Calu3 (cell line): ENCODE measurements around the gene LIPC. TPM values are rescaled to one million over a fixed set of nuclear protein-coding genes. Genes with fewer than 3 reads are reported as not detected.

ENCODE experiments used
- BruUV-seq: library from RNA; stranded (reverse); fragments of 400-500 nt; replicated peaks from 2 replicates; lab custom pipeline; 2021; lab: Mats Ljungman, UMichigan
- CTCF ChIA-PET: fragments of 300-600 bp; sonication (Branson Sonifier 250); formaldehyde crosslinking; loops from one replicate; lab custom pipeline; 2022; ENCODE audit warnings: antibody characterized with exemption; lab: Charles Lee
- DNase-seq: peaks from one replicate; pipeline ENCODE4 v3.0.0; 2022
- H3K27ac Mint-ChIP-seq: one replicate; pipeline ENCODE4 v1.8.0; 2022; ENCODE audit warnings: mixed read lengths; ENCODE audit not compliant: unreplicated experiment
- H3K27me3 Mint-ChIP-seq: one replicate; pipeline ENCODE4 v1.8.0; 2022; ENCODE audit warnings: mixed read lengths; ENCODE audit not compliant: unreplicated experiment
- H3K36me3 Mint-ChIP-seq: one replicate; pipeline ENCODE4 v1.8.0; 2022; ENCODE audit warnings: mild to moderate bottlenecking, moderate library complexity, mixed read lengths; ENCODE audit not compliant: insufficient read depth, unreplicated experiment
- H3K4me1 Mint-ChIP-seq: one replicate; pipeline ENCODE4 v1.8.0; 2022; ENCODE audit warnings: mild to moderate bottlenecking, low read depth, mixed read lengths; ENCODE audit not compliant: unreplicated experiment
- H3K4me3 Mint-ChIP-seq: one replicate; pipeline ENCODE4 v1.8.0; 2022; ENCODE audit warnings: mild to moderate bottlenecking, low read depth, moderate library complexity, mixed read lengths; ENCODE audit not compliant: unreplicated experiment
- H3K9me3 Mint-ChIP-seq: one replicate; pipeline ENCODE4 v1.8.0; 2022; ENCODE audit warnings: low read depth, mixed read lengths; ENCODE audit not compliant: unreplicated experiment
- CTCF ChIP-seq: fragments of 200-600 bp; IDR thresholded peaks from one replicate; pipeline ENCODE4 v1.8.0; 2022; ENCODE audit warnings: antibody characterized with exemption; ENCODE audit not compliant: unreplicated experiment
- intact Hi-C: fragments of 100-400 bp; cut with micrococcal nuclease; formaldehyde crosslinking; loops from one replicate; pipeline ENCODE4 v1.10.0; 2022; ENCODE audit not compliant: unreplicated experiment
- total RNA-seq: library from RNA; stranded (reverse); gene quantifications from 2 replicates; pipeline ENCODE4 v1.2.3, GENCODE V29; 2022

Gene LIPC
- total RNA-seq, 1 experiment from 2014 or later = not detected

- no peak overlapping the region for H3K27ac Mint-ChIP-seq
- no peaks in the 10 kb centered on the region for H3K27me3 Mint-ChIP-seq
- H3K9me3 Mint-ChIP-seq = no peaks in the 10 kb centered on the region
- no peak for DNase-seq
- intact Hi-C loops = no loop called here
- no peak overlapping the region for H3K4me3 Mint-ChIP-seq
- H3K4me1 Mint-ChIP-seq = peaks cover 8% of the 10 kb centered on the region
- no peaks in the 10 kb centered on the region for H3K36me3 Mint-ChIP-seq
- CTCF ChIA-PET = no interaction called here
- BruUV-seq = no TSS peak
- no peak for TF ChIP-seq CTCF
Observed at GRCh38 chr15:58399739-58400138, 32.1 kb upstream of the LIPC start.

GRCh38 chr15:58401276-58401675 is 30.5 kb upstream of the LIPC start:
- no peak for DNase-seq
- no peak overlapping the region for H3K4me3 Mint-ChIP-seq
- intact Hi-C loops = no loop called here
- CTCF ChIA-PET = no interaction called here
- no peaks in the 10 kb centered on the region for H3K9me3 Mint-ChIP-seq
- no peaks in the 10 kb centered on the region for H3K27me3 Mint-ChIP-seq
- H3K4me1 Mint-ChIP-seq = peaks cover 8% of the 10 kb centered on the region
- no TSS peak for BruUV-seq
- no peaks in the 10 kb centered on the region for H3K36me3 Mint-ChIP-seq
- no peak overlapping the region for H3K27ac Mint-ChIP-seq
- TF ChIP-seq CTCF = no peak

- no peak overlapping the region for H3K4me3 Mint-ChIP-seq
- H3K27me3 Mint-ChIP-seq = no peaks in the 10 kb centered on the region
- CTCF ChIA-PET = interaction anchor here (1.5 kb wide), 1 partner anchor 70 kb away, joined by 4 read pairs; no protein-coding TSS in a partner anchor
- H3K36me3 Mint-ChIP-seq = no peaks in the 10 kb centered on the region
- H3K4me1 Mint-ChIP-seq = peaks cover 8% of the 10 kb centered on the region
- no peaks in the 10 kb centered on the region for H3K9me3 Mint-ChIP-seq
- no peak overlapping the region for H3K27ac Mint-ChIP-seq
- TF ChIP-seq CTCF = no peak
- intact Hi-C loops = no loop called here
- no peak for DNase-seq
- no TSS peak for BruUV-seq
Observed at GRCh38 chr15:58401991-58402649, 29.7 kb upstream of the LIPC start.

GRCh38 chr15:58403581-58403980 is 28.2 kb upstream of the LIPC start:
- BruUV-seq = no TSS peak
- CTCF ChIA-PET = interaction anchor here (1.5 kb wide), 1 partner anchor 72 kb away, joined by 4 read pairs; no protein-coding TSS in a partner anchor
- Mint-ChIP-seq H3K27ac (no peak overlapping the region), H3K4me1 (peaks cover 8% of the 10 kb centered on the region), H3K9me3 (no peaks in the 10 kb centered on the region), H3K36me3 (no peaks in the 10 kb centered on the region), H3K4me3 (no peak overlapping the region), H3K27me3 (no peaks in the 10 kb centered on the region)
- intact Hi-C loops = no loop called here
- no peak for TF ChIP-seq CTCF
- no peak for DNase-seq
